IPS DF 4.7 (cell line): ENCODE results near the gene AKR7A3.
"Not testable (repeated sequence)": the region's sequence is repeated elsewhere in the genome, so short reads cannot be mapped to it uniquely, and the experiment has no call there.

Experiments
- DNase-seq: peaks from one replicate; pipeline ENCODE4 v3.0.0-alpha.2; 2013; ENCODE audit warnings: low spot score; ENCODE audit errors: extremely low read depth

AKR7A3 gene

GRCh38 chr1:19288324-19289241 is at the start of gene AKR7A3:
Gene AKR7A3, minus strand, starts transcription at chr1:19288770. Its CDS starts 61 bp downstream, at chr1:19288709.
- DNase-seq: not testable (repeated sequence)

- peak; percentile 53 for DNase-seq
Measured at GRCh38 chr1:19338323-19338762, 49.8 kb upstream of the AKR7A3 start.

GRCh38 chr1:19337289-19337688 is 48.7 kb upstream of the AKR7A3 start:
- DNase-seq: no peak

GRCh38 chr1:19336543-19336942 is 48.0 kb upstream of the AKR7A3 start:
- no peak for DNase-seq

GRCh38 chr1:19333587-19334354 is 45.2 kb upstream of the AKR7A3 start:
- no peak for DNase-seq

- no peak for DNase-seq
Measured at GRCh38 chr1:19332832-19333231, 44.3 kb upstream of the AKR7A3 start.

- DNase-seq: no peak
Measured at GRCh38 chr1:19331262-19331878, 42.8 kb upstream of the AKR7A3 start.

GRCh38 chr1:19330449-19331135 is 42.0 kb upstream of the AKR7A3 start:
- no peak for DNase-seq

- DNase-seq: no peak
Measured at GRCh38 chr1:19329611-19330010, 41.0 kb upstream of the AKR7A3 start.

- no peak for DNase-seq
Measured at GRCh38 chr1:19329188-19329587, 40.6 kb upstream of the AKR7A3 start.

GRCh38 chr1:19328486-19328885 is 39.9 kb upstream of the AKR7A3 start:
- DNase-seq: no peak

- no peak for DNase-seq
Measured at GRCh38 chr1:19327736-19328135, 39.2 kb upstream of the AKR7A3 start.

- DNase-seq: no peak
Measured at GRCh38 chr1:19327301-19327700, 38.7 kb upstream of the AKR7A3 start.

GRCh38 chr1:19326748-19327065 is 38.1 kb upstream of the AKR7A3 start:
- DNase-seq: no peak

- no peak for DNase-seq
Measured at GRCh38 chr1:19325958-19326747, 37.6 kb upstream of the AKR7A3 start.

- no peak for DNase-seq
Measured at GRCh38 chr1:19325368-19325957, 36.9 kb upstream of the AKR7A3 start.

- DNase-seq: no peak
Measured at GRCh38 chr1:19324665-19324990, 36.1 kb upstream of the AKR7A3 start.

GRCh38 chr1:19323987-19324664 is 35.6 kb upstream of the AKR7A3 start:
- no peak for DNase-seq

- no peak for DNase-seq
Measured at GRCh38 chr1:19322481-19322880, 33.9 kb upstream of the AKR7A3 start.

- DNase-seq: no peak
Measured at GRCh38 chr1:19321071-19321470, 32.5 kb upstream of the AKR7A3 start.
